ENCODE data around the gene PLEKHS1. TPM values are rescaled to one million over a fixed set of nuclear protein-coding genes. Genes with fewer than 3 reads are reported as not detected.
"Not testable (repeated sequence)": the region's sequence is repeated elsewhere in the genome, so short reads cannot be mapped to it uniquely, and the experiment has no call there.

The PLEKHS1 gene
- total RNA-seq, 1 donor from 2014 or later: not detected

GRCh38 chr10:113764582-113764981, 13.1 kb downstream of the PLEKHS1 start:
- H3K27me3 ChIP-seq: no peaks in the 10 kb centered on the region
- H3K27ac ChIP-seq: no peak overlapping the region
- no peaks in the 10 kb centered on the region for H3K36me3 ChIP-seq
- DNase-seq (no peak), ATAC-seq (no peak)
- TF ChIP-seq, protein P1, sequence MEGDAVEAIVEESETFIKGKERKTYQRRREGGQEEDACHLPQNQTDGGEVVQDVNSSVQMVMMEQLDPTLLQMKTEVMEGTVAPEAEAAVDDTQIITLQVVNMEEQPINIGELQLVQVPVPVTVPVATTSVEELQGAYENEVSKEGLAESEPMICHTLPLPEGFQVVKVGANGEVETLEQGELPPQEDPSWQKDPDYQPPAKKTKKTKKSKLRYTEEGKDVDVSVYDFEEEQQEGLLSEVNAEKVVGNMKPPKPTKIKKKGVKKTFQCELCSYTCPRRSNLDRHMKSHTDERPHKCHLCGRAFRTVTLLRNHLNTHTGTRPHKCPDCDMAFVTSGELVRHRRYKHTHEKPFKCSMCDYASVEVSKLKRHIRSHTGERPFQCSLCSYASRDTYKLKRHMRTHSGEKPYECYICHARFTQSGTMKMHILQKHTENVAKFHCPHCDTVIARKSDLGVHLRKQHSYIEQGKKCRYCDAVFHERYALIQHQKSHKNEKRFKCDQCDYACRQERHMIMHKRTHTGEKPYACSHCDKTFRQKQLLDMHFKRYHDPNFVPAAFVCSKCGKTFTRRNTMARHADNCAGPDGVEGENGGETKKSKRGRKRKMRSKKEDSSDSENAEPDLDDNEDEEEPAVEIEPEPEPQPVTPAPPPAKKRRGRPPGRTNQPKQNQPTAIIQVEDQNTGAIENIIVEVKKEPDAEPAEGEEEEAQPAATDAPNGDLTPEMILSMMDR (IDR thresholded peaks at IDR 0.05): no peak
- intact Hi-C loops (cut with DNase I): no loop called here
- no peaks in the 10 kb centered on the region for H3K4me1 ChIP-seq
- no peaks in the 10 kb centered on the region for H3K9me3 ChIP-seq
- H3K4me3 ChIP-seq: no peak overlapping the region

DNA sequence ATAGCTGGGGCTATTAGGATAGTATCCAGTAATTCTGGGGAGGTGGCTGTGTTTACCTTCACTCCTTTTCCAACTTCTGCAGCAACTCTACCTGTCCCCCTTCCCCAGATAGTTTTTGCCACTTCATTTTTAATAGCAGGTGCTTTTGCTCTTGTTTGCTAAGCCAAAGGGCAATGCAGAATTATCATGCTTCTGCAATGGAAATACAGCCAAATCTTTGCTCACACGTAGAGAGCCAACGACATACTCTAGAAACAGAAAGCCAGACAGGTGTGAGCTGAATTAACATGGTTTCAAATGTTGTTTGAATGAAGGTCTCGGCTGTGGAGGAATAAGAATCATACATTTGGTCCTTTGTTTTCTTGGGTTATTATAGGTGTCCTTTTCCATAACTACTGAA, 14.4 kb downstream of the PLEKHS1 start:
- DNase-seq (no peak), ATAC-seq (no peak)
- Histone ChIP-seq H3K36me3 (no peaks in the 10 kb centered on the region), H3K9me3 (no peaks in the 10 kb centered on the region), H3K4me3 (no peak overlapping the region), H3K27ac (no peak overlapping the region), H3K4me1 (no peaks in the 10 kb centered on the region), H3K27me3 (no peaks in the 10 kb centered on the region)
- TF ChIP-seq, protein P1 (IDR thresholded peaks at IDR 0.05): no peak
- intact Hi-C loops (cut with DNase I): no loop called here

DNA sequence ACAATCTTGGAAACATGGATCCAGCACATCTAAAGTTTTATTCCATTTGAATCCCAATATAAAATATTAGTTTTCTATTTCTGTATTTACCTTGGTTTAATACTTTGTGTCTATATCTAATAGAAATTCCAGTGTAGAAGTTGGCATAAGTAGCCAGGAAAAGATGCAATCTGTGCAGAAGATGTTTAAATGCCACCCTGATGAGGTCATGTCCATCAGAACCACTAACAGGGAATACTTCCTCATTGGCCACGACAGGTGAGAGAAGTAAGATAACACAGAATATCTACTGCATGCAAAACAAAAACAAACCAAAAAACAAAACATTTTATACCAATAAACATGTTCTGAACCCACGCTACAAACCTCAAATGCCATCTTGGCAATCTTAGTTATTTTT, 15.7 kb downstream of the PLEKHS1 start:
- H3K27ac ChIP-seq: no peak overlapping the region
- H3K36me3 ChIP-seq: no peaks in the 10 kb centered on the region
- no peaks in the 10 kb centered on the region for H3K4me1 ChIP-seq
- DNase-seq (no peak), ATAC-seq (no peak)
- intact Hi-C loops (cut with DNase I): no loop called here
- no peaks in the 10 kb centered on the region for H3K9me3 ChIP-seq
- H3K4me3 ChIP-seq: no peak overlapping the region
- H3K27me3 ChIP-seq: no peaks in the 10 kb centered on the region
- TF ChIP-seq, protein P1 (IDR thresholded peaks at IDR 0.05): no peak

DNA sequence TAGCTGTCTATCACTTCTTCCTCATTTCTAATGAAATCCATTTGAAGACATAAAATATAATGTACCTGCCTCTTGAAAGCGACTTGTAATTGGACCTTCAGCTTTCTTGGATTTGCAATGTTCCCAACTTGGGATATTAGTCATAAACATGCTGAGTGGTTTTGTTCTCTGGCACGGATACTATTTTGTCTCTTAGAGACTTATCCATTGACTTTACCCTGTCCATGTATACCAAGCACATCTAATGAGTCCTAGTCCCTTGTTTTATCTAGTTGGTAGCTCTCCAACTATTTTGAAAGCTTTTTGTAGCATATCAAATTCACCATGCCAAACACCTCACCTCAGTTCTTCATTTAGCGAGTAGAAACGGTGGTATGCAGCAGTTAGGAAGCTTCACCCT, 18.9 kb downstream of the PLEKHS1 start:
- no peaks in the 10 kb centered on the region for H3K27me3 ChIP-seq
- H3K4me1 ChIP-seq: no peaks in the 10 kb centered on the region
- H3K27ac ChIP-seq: no peak overlapping the region
- intact Hi-C loops (cut with DNase I): no loop called here
- no peaks in the 10 kb centered on the region for H3K9me3 ChIP-seq
- TF ChIP-seq, protein P1 (IDR thresholded peaks at IDR 0.05): no peak
- DNase-seq (no peak), ATAC-seq (no peak)
- no peak overlapping the region for H3K4me3 ChIP-seq
- no peaks in the 10 kb centered on the region for H3K36me3 ChIP-seq

DNA sequence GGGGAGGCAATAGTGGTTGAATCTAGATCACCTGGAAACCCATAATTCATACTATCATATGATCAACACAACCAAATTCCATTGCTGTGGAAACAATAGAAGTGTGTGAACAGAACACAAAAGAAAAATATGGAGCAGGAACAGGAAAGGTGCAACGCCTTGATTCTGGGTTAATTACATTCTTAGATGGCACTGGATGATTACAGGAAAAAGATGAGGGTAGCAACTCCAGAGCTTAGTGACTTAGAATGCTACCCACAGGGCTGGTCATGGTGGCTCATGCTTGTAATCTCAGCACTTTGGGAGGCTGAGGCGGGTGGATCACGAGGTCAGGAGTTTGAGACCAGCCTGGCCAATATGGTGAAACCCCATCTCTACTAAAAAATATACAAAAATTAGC, 19.6 kb downstream of the PLEKHS1 start:
- H3K4me1 ChIP-seq; H3K27ac ChIP-seq; ATAC-seq; H3K36me3 ChIP-seq; intact Hi-C loops (cut with DNase I); H3K4me3 ChIP-seq; DNase-seq; H3K9me3 ChIP-seq; H3K27me3 ChIP-seq: not testable (repeated sequence)

DNA sequence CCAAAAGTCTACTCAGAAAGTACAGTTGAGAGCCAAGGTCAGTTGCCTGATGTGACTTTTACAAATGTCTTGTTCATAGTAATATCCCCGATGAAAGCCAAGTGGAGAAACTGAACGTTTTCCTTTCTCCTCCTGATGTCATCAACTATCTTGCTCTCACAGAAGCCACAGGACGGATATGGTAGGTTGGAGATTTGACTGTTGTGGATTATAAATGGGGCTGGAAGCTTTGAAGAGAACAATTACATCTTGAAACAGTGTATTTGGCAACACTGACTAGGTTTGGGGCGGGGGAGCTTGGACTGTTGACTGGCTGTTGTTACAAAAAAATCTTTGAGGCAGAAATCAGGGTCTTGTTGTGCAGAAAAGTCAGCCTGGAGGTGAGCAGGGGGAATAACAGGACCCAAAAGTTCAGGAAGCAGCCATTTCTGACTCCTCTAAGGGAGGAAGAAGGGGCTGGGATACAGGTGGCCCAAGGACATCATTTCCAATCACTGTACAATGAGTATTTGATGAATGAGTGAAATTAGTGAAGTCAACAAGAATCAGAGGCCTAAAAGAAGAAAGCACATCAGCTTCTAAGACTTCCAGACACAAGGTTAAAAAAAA, 24.3 kb downstream of the PLEKHS1 start:
- TF ChIP-seq, protein P1 (IDR thresholded peaks at IDR 0.05): no peak
- Histone ChIP-seq H3K9me3 (no peaks in the 10 kb centered on the region), H3K27me3 (no peaks in the 10 kb centered on the region), H3K4me1 (no peaks in the 10 kb centered on the region), H3K27ac (no peak overlapping the region), H3K36me3 (no peaks in the 10 kb centered on the region), H3K4me3 (no peak overlapping the region)
- intact Hi-C loops (cut with DNase I): no loop called here
- ATAC-seq: no peak
- no peak for DNase-seq

Measured in upper lobe of right lung (tissue), 1 donor.